H9 (cell line): ENCODE data around the gene HSPB8. TPM values are rescaled to one million over a fixed set of nuclear protein-coding genes. Genes with fewer than 3 reads are reported as not detected.

Source experiments
- DNase-seq: peaks from one replicate; pipeline ENCODE4 v3.0.0-alpha.2; 2017
- H2AFZ ChIP-seq: one replicate; pipeline ENCODE4 v1.6.1; 2013; ENCODE audit warnings: mild to moderate bottlenecking, low read length, control low read depth, moderate library complexity
- H2AK5ac ChIP-seq: 2 replicates; pipeline ENCODE4 v1.6.1; 2013; ENCODE audit warnings: low read length, control low read depth, mixed read lengths; ENCODE audit not compliant: insufficient read length
- H2BK120ac ChIP-seq: one replicate; pipeline ENCODE4 v1.6.1; 2013; ENCODE audit warnings: low read depth, mild to moderate bottlenecking, low read length, control low read depth, inconsistent platforms; ENCODE audit not compliant: poor library complexity, severe bottlenecking
- H2BK12ac ChIP-seq: 2 replicates; pipeline ENCODE4 v1.6.1; 2013; ENCODE audit warnings: low read length, control low read depth, mixed read lengths, low read depth; ENCODE audit not compliant: insufficient read length
- H2BK15ac ChIP-seq: 2 replicates; pipeline ENCODE4 v1.6.1; 2013; ENCODE audit warnings: low read depth, low read length, control low read depth
- H2BK20ac ChIP-seq: one replicate; pipeline ENCODE4 v1.6.1; 2013; ENCODE audit warnings: low read depth, mild to moderate bottlenecking, low read length, control low read depth, inconsistent platforms; ENCODE audit not compliant: poor library complexity, severe bottlenecking
- H2BK5ac ChIP-seq: 2 replicates; pipeline ENCODE4 v1.6.1; 2013; ENCODE audit warnings: low read length, control low read depth, mixed read lengths; ENCODE audit not compliant: insufficient read length
- H3K14ac ChIP-seq: 2 replicates; pipeline ENCODE4 v1.6.1; 2013; ENCODE audit warnings: low read length, control low read depth; ENCODE audit not compliant: insufficient read depth
- H3K18ac ChIP-seq: 2 replicates; pipeline ENCODE4 v1.6.1; 2013; ENCODE audit warnings: low read depth, mild to moderate bottlenecking, mixed read lengths, low read length, control low read depth; ENCODE audit not compliant: insufficient read length
- H3K23ac ChIP-seq: 2 replicates; pipeline ENCODE4 v1.6.1; 2013; ENCODE audit warnings: low read length, control low read depth, mixed read lengths, low read depth; ENCODE audit not compliant: insufficient read length
- H3K23me2 ChIP-seq: 2 replicates; pipeline ENCODE4 v1.6.1; 2013; ENCODE audit warnings: low read depth, mild to moderate bottlenecking, mixed read lengths, low read length, control low read depth; ENCODE audit not compliant: insufficient read length, poor library complexity, severe bottlenecking
- H3K27ac ChIP-seq: 2 replicates; pipeline ENCODE4 v1.5.1; 2013; ENCODE audit warnings: low read length, control low read depth, mixed read lengths, low read depth; ENCODE audit not compliant: insufficient read length
- H3K27me3 ChIP-seq: 2 replicates; pipeline ENCODE4 v1.6.1; 2013; ENCODE audit warnings: low read length, control low read depth, inconsistent platforms; ENCODE audit not compliant: insufficient read depth
- H3K4ac ChIP-seq: 2 replicates; pipeline ENCODE4 v1.6.1; 2013; ENCODE audit warnings: low read depth, mild to moderate bottlenecking, control low read depth, inconsistent platforms, low read length, moderate library complexity
- H3K4me1 ChIP-seq: 2 replicates; pipeline ENCODE4 v1.6.1; 2013; ENCODE audit warnings: low read length, control low read depth, inconsistent platforms; ENCODE audit not compliant: insufficient read depth
- H3K4me2 ChIP-seq: 2 replicates; pipeline ENCODE4 v1.6.1; 2013; ENCODE audit warnings: low read length, control low read depth, mixed read lengths; ENCODE audit not compliant: insufficient read length, insufficient read depth
- H3K56ac ChIP-seq: 2 replicates; pipeline ENCODE4 v1.6.1; 2013; ENCODE audit warnings: low read depth, mild to moderate bottlenecking, mixed read lengths, low read length, control low read depth; ENCODE audit not compliant: insufficient read length
- H3K79me1 ChIP-seq: 2 replicates; pipeline ENCODE4 v1.6.1; 2013; ENCODE audit warnings: low read depth, mild to moderate bottlenecking, moderate library complexity, low read length, control low read depth, inconsistent platforms; ENCODE audit not compliant: insufficient read depth, poor library complexity, severe bottlenecking
- H3K79me2 ChIP-seq: 2 replicates; pipeline ENCODE4 v1.6.1; 2013; ENCODE audit warnings: low read length, control low read depth, inconsistent platforms; ENCODE audit not compliant: insufficient read depth
- H3K9ac ChIP-seq: 2 replicates; pipeline ENCODE4 v1.6.1; 2013; ENCODE audit warnings: low read length, control low read depth, mixed read lengths; ENCODE audit not compliant: insufficient read length; ENCODE audit errors: extremely low read depth
- H3K9me3 ChIP-seq: one replicate; pipeline ENCODE4 v1.6.1; 2013; ENCODE audit warnings: low read depth, low read length, inconsistent platforms; ENCODE audit not compliant: control insufficient read depth
- H3T11ph ChIP-seq: one replicate; pipeline ENCODE4 v1.6.1; 2013; ENCODE audit warnings: mild to moderate bottlenecking, low read length, control low read depth, inconsistent platforms
- H4K20me1 ChIP-seq: one replicate; pipeline ENCODE4 v1.6.1; 2013; ENCODE audit not compliant: control insufficient read depth, insufficient read length, insufficient read depth
- H4K5ac ChIP-seq: 2 replicates; pipeline ENCODE4 v1.6.1; 2013; ENCODE audit warnings: low read depth, mild to moderate bottlenecking, mixed read lengths, low read length, control low read depth; ENCODE audit not compliant: insufficient read length
- H4K8ac ChIP-seq: replicated peaks from 2 replicates; pipeline ENCODE4 v1.6.1; 2013; ENCODE audit warnings: low read length, control low read depth, mixed read lengths, low read depth; ENCODE audit not compliant: insufficient read length
- H4K91ac ChIP-seq: 2 replicates; pipeline ENCODE4 v1.6.1; 2013; ENCODE audit warnings: low read depth, mild to moderate bottlenecking, moderate library complexity, mixed read lengths, low read length, control low read depth; ENCODE audit not compliant: insufficient read length
- H3K27ac Mint-ChIP-seq, 3 experiments: 2 replicates in 2 of 3; 3 replicates in 1 of 3; pipeline ENCODE4 v1.8.0; 2020 to 2021; ENCODE audit warnings: mixed read lengths in 3 of 3, mild to moderate bottlenecking in 1 of 3, moderate library complexity in 1 of 3
- H3K27me3 Mint-ChIP-seq: 2 replicates; pipeline ENCODE4 v1.8.0; 2021; ENCODE audit warnings: low read depth, mild to moderate bottlenecking, moderate library complexity, mixed read lengths
- H3K36me3 Mint-ChIP-seq, 3 experiments: 2 replicates in 2 of 3; 3 replicates in 1 of 3; pipeline ENCODE4 v1.8.0; 2020 to 2021; ENCODE audit warnings: low read depth in 3 of 3, mixed read lengths in 3 of 3; ENCODE audit not compliant: insufficient read depth in 1 of 3
- H3K4me1 Mint-ChIP-seq, 2 experiments: 2 replicates each; pipeline ENCODE4 v1.8.0; 2020; ENCODE audit warnings: mixed read lengths in 2 of 2
- H3K4me3 Mint-ChIP-seq, 2 experiments: 2 replicates in 1 of 2; 3 replicates in 1 of 2; pipeline ENCODE4 v1.8.0; 2020 to 2021; ENCODE audit warnings: mild to moderate bottlenecking in 2 of 2, mixed read lengths in 2 of 2, moderate library complexity in 1 of 2
- H3K9me3 Mint-ChIP-seq, 2 experiments: 2 replicates in 1 of 2; 3 replicates in 1 of 2; pipeline ENCODE4 v1.8.0; 2020; ENCODE audit warnings: mild to moderate bottlenecking in 2 of 2, mixed read lengths in 2 of 2, moderate library complexity in 1 of 2
- WGBS: extraction: QIAGEN DNeasy Blood & Tissue Kit; methylation state at CpG from one replicate; pipeline ENCODE4 v1.1.7; 2013; ENCODE audit warnings: missing lambda C conversion rate, low lambda C conversion rate, mixed read lengths; ENCODE audit not compliant: insufficient read length; ENCODE audit errors: extremely low coverage; 5-methylcytosine and 5-hydroxymethylcytosine counted together
- total RNA-seq: library from RNA; stranded (reverse); gene quantifications from 2 replicates; pipeline ENCODE4 v1.2.1, GENCODE V29; 2021
- TF ChIP-seq, protein P1 (sequence below): fragments of 200-600 bp; sonication (generic); conservative IDR thresholded peaks from 3 replicates; pipeline ENCODE4 v1.8.0; 2021; ENCODE audit warnings: antibody characterized with exemption, mild to moderate bottlenecking

HSPB8 gene
- total RNA-seq, 1 experiment from 2014 or later: 3.0 TPM

DNA sequence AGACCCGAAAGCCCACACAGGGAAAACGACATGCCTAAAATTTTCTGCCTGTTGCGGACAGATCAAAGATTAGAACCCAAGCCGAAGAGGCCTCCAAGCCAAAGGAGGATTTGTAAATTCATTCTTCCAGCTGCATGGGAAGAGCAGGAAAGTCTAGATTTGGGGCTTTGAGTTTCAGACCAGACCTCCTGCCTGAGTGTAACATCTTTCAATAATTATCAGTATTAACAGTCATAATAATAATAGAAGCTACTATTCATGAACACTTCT lies 1.7 kb upstream of the HSPB8 start:
- H2BK12ac ChIP-seq: no peak overlapping the region
- peaks cover 6% of the 10 kb centered on the region for H3K23me2 ChIP-seq
- no peak overlapping the region for H3K18ac ChIP-seq
- no peak overlapping the region for H2BK5ac ChIP-seq
- H3K4ac ChIP-seq: no peak overlapping the region
- no peaks in the 10 kb centered on the region for H4K20me1 ChIP-seq
- TF ChIP-seq, protein P1, sequence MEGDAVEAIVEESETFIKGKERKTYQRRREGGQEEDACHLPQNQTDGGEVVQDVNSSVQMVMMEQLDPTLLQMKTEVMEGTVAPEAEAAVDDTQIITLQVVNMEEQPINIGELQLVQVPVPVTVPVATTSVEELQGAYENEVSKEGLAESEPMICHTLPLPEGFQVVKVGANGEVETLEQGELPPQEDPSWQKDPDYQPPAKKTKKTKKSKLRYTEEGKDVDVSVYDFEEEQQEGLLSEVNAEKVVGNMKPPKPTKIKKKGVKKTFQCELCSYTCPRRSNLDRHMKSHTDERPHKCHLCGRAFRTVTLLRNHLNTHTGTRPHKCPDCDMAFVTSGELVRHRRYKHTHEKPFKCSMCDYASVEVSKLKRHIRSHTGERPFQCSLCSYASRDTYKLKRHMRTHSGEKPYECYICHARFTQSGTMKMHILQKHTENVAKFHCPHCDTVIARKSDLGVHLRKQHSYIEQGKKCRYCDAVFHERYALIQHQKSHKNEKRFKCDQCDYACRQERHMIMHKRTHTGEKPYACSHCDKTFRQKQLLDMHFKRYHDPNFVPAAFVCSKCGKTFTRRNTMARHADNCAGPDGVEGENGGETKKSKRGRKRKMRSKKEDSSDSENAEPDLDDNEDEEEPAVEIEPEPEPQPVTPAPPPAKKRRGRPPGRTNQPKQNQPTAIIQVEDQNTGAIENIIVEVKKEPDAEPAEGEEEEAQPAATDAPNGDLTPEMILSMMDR: no peak
- H3K4me2 ChIP-seq: no peak overlapping the region
- no peak overlapping the region for H3K23ac ChIP-seq
- H3K79me1 ChIP-seq: no peaks in the 10 kb centered on the region
- no peak overlapping the region for H4K8ac ChIP-seq
- Mint-ChIP-seq H3K9me3 (no peaks in the 10 kb centered on the region), H3K27me3 (peaks cover 7% of the 10 kb centered on the region), H3K36me3 (no peaks in the 10 kb centered on the region), H3K4me3 (no peak overlapping the region), H3K27ac (no peak overlapping the region), H3K4me1 (peaks cover 56 to 66% of the 10 kb centered on the region in 2 experiments)
- no peak overlapping the region for H4K91ac ChIP-seq
- H3K9me3 ChIP-seq: no peaks in the 10 kb centered on the region
- no peaks in the 10 kb centered on the region for H3K27me3 ChIP-seq
- no peaks in the 10 kb centered on the region for H3K79me2 ChIP-seq
- no peak overlapping the region for H2BK15ac ChIP-seq
- H2AFZ ChIP-seq: no peak overlapping the region
- H3T11ph ChIP-seq: no peak overlapping the region
- H4K5ac ChIP-seq: no peak overlapping the region
- DNase-seq: no peak
- no peak overlapping the region for H3K14ac ChIP-seq
- no peak overlapping the region for H3K27ac ChIP-seq
- no peak overlapping the region for H3K9ac ChIP-seq
- no CpG with 5 or more reads among the region's 4 CpGs for WGBS
- H2AK5ac ChIP-seq: no peak overlapping the region
- peaks cover 3% of the 10 kb centered on the region; the same call in 1 of the 2 replicates for H3K4me1 ChIP-seq
- H2BK20ac ChIP-seq: no peak overlapping the region
- H3K56ac ChIP-seq: no peak overlapping the region
- no peak overlapping the region for H2BK120ac ChIP-seq
